Activated naive CD4-positive, alpha-beta T cell treated with anti-CD3 and anti-CD28 coated beads, Interleukin-2, amount 50 U/mL, for 24 hours (primary cell): ENCODE data around the gene C21orf91.

Source experiments
- H3K27ac Mint-ChIP-seq: one replicate; pipeline ENCODE4 v1.8.0; 2021; ENCODE audit warnings: mild to moderate bottlenecking, mixed read lengths
- H3K27me3 Mint-ChIP-seq: one replicate; pipeline ENCODE4 v1.8.0; 2021; ENCODE audit warnings: mixed read lengths
- H3K36me3 Mint-ChIP-seq: one replicate; pipeline ENCODE4 v1.8.0; 2021; ENCODE audit warnings: mixed read lengths
- H3K4me1 Mint-ChIP-seq: one replicate; pipeline ENCODE4 v1.8.0; 2021; ENCODE audit warnings: mixed read lengths
- H3K4me3 Mint-ChIP-seq: one replicate; pipeline ENCODE4 v1.8.0; 2021; ENCODE audit warnings: mild to moderate bottlenecking, mixed read lengths
- H3K9me3 Mint-ChIP-seq: one replicate; pipeline ENCODE4 v1.8.0; 2021; ENCODE audit warnings: mixed read lengths

Gene C21orf91

DNA sequence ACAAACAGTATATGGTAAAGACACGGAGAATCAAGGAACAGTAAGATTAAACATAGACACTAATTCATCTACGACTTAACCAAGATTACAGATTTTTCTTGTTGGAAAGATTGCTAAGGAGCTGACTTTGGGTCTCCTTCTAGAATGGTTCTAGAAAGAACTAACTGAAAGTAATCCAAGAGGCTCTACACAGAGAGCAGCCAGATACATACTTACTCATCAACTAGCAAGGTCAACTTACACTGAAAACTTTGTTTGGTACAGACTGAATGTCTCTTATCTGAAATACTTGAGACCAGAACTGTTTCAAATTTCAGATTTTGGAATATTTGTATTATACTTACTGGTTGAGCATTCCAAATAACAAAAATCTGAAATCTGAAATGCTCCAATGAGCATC, 5.8 kb downstream of the C21orf91 start:
- peaks cover 73% of the 10 kb centered on the region for H3K4me1 Mint-ChIP-seq
- no peaks in the 10 kb centered on the region for H3K27me3 Mint-ChIP-seq
- H3K27ac Mint-ChIP-seq: peak overlapping the region; percentile 73
- H3K36me3 Mint-ChIP-seq: peaks cover 53% of the 10 kb centered on the region
- H3K9me3 Mint-ChIP-seq: no peaks in the 10 kb centered on the region
- peak overlapping the region; percentile 53 for H3K4me3 Mint-ChIP-seq

DNA sequence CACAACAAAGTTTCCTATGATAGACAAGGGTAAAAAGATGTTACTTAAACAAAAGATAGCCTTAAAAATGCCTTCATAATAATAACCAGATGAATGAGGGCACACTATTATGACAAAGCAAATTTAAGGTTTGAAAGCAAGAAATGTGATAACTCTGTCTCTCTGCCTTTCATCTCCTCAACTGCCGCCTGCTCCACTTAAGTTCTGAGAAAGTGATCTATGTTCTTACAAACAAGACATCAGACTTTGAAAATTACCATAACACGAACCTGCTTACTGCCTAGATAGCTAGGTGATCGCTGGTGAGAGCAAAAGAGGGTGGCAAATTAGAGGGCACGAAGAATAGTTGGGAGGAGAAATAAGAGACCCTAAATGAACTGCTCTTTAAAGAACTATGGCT, 13.2 kb downstream of the C21orf91 start:
- Mint-ChIP-seq H3K9me3 (no peaks in the 10 kb centered on the region), H3K27ac (peak overlapping the region; percentile 63), H3K4me3 (no peak overlapping the region), H3K4me1 (peaks cover 59% of the 10 kb centered on the region), H3K36me3 (peaks cover 47% of the 10 kb centered on the region), H3K27me3 (no peaks in the 10 kb centered on the region)

DNA sequence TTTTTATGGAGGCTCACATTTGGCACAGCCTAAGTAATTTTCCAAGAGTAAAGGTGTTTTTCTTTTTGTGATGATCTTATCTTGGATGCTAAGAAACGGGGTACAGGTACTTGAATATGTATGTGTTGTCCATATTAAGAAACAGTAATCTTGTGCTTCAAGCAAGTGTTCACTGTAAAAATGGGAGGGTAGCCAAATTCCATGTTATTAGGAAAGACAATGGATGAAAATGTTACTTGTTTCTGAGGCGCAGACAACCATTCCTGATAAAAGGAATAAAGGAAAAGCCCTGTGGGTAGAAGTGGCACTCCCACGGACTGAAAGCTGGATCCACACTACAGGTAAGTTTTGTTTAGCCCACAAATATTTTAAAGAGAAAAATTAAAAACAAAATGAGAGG, 15.6 kb downstream of the C21orf91 start:
- peaks cover 28% of the 10 kb centered on the region for H3K36me3 Mint-ChIP-seq
- H3K9me3 Mint-ChIP-seq: no peaks in the 10 kb centered on the region
- H3K4me3 Mint-ChIP-seq: no peak overlapping the region
- no peaks in the 10 kb centered on the region for H3K27me3 Mint-ChIP-seq
- H3K27ac Mint-ChIP-seq: no peak overlapping the region
- H3K4me1 Mint-ChIP-seq: peaks cover 67% of the 10 kb centered on the region

DNA sequence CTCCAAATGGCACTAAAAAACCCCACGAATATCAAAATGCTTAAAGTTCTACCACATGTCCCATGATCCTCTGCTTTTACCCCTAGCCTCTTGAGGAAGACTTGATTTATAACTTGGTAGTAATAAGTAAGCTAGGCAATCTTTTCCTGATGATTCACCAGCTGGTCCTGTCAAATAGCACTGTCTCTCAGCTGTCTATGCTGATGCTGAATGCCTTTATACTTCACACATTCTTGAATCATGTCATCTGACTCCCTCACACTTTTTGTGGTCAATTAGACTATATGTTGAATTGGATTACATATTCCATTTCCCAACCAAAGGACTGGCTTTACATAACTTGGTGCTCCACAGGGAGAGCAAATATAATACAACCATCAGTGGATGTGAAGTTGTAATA, 16.6 kb downstream of the C21orf91 start:
- H3K36me3 Mint-ChIP-seq: peaks cover 23% of the 10 kb centered on the region
- peak overlapping the region; percentile 76 for H3K27ac Mint-ChIP-seq
- no peak overlapping the region for H3K4me3 Mint-ChIP-seq
- H3K4me1 Mint-ChIP-seq: peaks cover 65% of the 10 kb centered on the region
- H3K9me3 Mint-ChIP-seq: no peaks in the 10 kb centered on the region
- H3K27me3 Mint-ChIP-seq: no peaks in the 10 kb centered on the region

DNA sequence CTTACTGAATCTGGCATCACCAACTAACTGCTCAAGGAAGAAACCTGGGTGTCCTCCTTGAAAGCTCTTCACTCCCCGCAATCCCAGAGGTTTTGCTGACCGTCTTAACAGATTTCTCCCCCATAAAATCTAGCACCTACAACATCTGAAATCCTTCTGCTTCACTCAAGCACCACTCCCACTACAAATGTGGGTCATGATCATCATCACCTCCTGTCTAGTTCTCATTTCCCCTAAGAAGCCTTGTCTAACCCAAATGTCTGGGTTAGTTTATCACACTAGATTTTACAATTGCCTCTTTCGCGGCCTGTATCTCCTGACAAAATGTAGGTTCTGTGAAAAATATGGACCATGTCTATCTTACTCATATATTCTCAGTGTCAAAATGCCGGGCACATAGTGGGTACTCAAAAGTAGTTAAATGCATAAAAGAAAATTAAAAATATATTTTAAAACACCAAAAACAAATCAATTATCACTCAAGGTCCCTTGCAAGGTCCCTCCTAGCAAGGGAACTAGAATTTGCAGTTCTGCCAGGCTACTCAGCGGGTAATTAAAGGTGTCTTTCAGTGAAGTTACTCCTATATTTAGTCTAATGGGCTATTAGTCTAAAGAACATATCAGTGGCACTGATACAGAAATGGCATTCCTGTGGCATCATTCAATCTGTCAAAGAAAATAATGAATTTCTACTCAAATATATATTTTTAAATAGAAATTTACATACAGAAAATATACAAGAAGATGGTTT, 19.6 kb downstream of the C21orf91 start:
- Mint-ChIP-seq H3K36me3 (peaks cover 23% of the 10 kb centered on the region), H3K27me3 (no peaks in the 10 kb centered on the region), H3K4me3 (peak overlapping the region; percentile 6), H3K9me3 (no peaks in the 10 kb centered on the region), H3K27ac (peak overlapping the region; percentile 74), H3K4me1 (peaks cover 60% of the 10 kb centered on the region)

DNA sequence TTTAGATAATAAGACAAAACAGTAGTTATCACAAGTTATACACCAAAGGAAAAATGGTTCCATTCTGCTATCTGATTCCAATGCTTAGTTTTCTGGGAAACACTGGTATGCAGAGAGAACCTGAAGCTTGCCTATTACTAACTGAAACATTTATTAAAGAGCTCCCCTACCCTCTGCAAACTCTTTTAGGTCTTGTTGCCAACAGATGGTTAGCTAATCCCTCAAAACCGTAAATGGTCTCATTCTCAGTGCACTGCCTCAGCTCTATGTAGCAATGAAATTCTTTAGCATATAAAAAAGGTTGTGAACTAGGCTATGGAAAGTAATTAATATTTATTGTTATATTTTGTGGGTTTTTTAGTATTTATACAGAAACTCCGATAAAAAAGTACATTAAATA, 20.4 kb downstream of the C21orf91 start:
- Mint-ChIP-seq H3K4me3 (no peak overlapping the region), H3K4me1 (peaks cover 60% of the 10 kb centered on the region), H3K27ac (no peak overlapping the region), H3K36me3 (peaks cover 21% of the 10 kb centered on the region), H3K9me3 (no peaks in the 10 kb centered on the region), H3K27me3 (no peaks in the 10 kb centered on the region)

DNA sequence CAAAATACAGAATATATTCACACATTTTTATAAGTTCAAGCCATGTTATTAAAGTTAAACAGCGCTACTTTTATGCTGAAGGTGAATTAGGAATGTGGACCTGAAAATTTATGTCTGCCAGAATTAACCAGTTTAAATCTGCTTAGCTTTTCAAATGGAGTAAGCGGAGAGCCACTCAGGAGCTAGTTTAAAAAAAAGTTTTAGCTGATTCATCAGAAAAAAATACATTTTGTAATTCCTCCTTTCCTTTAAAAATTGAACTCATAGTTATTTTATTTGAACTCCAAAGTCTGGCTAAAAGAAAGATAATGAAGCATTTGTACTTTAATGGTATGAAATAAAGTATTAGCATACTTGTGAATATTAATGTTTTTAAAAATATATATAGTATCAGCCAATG, 21.2 kb downstream of the C21orf91 start:
- peak overlapping the region; percentile 41 for H3K27ac Mint-ChIP-seq
- H3K4me1 Mint-ChIP-seq: peaks cover 62% of the 10 kb centered on the region
- H3K36me3 Mint-ChIP-seq: peaks cover 21% of the 10 kb centered on the region
- H3K4me3 Mint-ChIP-seq: no peak overlapping the region
- H3K27me3 Mint-ChIP-seq: no peaks in the 10 kb centered on the region
- no peaks in the 10 kb centered on the region for H3K9me3 Mint-ChIP-seq

DNA sequence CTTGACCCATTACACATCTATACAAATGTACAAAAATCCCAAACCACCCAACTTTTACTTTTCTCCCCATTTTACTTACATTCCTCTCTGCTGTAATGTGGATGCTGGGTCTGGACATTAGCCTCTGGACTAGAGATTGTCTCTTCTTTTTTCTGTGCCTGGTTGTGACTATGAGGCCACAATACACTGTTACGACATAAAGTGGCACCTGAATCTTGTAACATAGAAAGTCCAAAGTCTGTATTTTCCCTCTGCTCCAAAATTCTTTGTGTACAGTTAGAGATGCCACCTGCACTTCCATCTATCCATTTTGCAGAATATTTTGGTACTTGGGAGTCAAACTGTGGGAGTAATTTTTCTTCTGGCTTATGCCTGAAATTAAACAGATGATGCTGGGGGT, 22.7 kb downstream of the C21orf91 start:
- H3K4me3 Mint-ChIP-seq: peak overlapping the region; percentile 60
- no peaks in the 10 kb centered on the region for H3K27me3 Mint-ChIP-seq
- peak overlapping the region; percentile 85 for H3K27ac Mint-ChIP-seq
- peaks cover 23% of the 10 kb centered on the region for H3K36me3 Mint-ChIP-seq
- H3K4me1 Mint-ChIP-seq: peaks cover 63% of the 10 kb centered on the region
- no peaks in the 10 kb centered on the region for H3K9me3 Mint-ChIP-seq

DNA sequence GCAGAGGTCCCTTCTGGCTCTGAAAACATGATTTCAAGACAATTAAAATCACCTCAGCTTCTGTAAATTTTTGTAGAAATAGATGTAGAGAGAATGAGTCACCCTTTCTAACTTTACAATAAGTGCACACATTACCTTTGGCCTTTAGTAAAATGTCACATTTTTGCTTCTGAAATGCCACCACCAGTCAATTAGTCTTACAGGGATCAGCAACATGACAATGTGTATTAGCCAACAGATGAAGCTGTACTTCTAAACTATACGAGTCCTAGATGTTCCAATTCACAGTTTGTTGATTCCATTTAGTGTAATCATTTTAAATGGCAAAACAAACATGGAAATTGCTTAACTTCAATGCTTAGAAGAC, 23.1 kb downstream of the C21orf91 start:
- H3K9me3 Mint-ChIP-seq: no peaks in the 10 kb centered on the region
- H3K27ac Mint-ChIP-seq: peak overlapping the region; percentile 88
- H3K27me3 Mint-ChIP-seq: no peaks in the 10 kb centered on the region
- peak overlapping the region; percentile 32 for H3K4me3 Mint-ChIP-seq
- H3K36me3 Mint-ChIP-seq: peaks cover 26% of the 10 kb centered on the region
- H3K4me1 Mint-ChIP-seq: peaks cover 68% of the 10 kb centered on the region

DNA sequence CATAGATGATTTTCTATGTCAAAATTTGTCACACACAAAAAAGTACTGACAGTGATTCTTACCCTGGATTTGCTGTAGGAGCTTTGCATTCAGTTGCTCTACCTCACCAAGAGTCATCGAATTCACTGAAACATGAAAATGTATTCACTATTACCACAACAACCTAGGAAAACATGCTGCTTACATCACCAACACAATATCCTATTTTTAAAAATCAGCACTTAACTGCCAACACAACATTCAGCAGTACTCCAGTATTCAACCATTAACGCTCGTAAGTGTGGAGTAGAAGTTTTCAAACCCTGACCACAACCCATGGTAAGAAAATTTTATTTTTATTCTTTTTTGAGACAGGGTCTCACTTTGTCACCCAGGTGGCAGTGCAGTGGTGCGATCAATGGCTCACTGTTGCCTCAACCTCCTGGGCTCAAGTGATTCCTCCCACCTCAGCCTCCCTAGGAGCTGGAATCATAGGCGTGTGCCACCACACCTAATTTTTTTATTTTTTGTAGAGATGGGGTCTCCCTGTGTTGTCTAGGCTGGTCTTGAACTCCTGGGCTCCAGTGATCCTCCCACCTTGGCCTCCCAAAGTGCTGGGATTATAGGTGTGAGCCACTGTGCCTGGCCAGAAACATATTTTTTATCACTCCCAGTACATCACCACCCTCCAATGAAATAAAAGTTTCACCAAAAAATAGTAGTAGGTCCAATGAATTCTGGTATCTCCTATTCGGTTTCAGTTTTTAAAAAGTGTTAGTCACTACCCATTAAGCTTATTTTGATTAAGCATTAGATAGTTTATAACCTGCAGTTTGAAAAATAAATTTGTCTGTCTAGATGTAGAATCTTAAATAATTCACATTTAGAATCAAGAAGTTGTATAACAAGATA, 23.8 kb downstream of the C21orf91 start:
- peaks cover 72% of the 10 kb centered on the region for H3K4me1 Mint-ChIP-seq
- peak overlapping the region; percentile 60 for H3K4me3 Mint-ChIP-seq
- H3K27me3 Mint-ChIP-seq: no peaks in the 10 kb centered on the region
- H3K9me3 Mint-ChIP-seq: no peaks in the 10 kb centered on the region
- peak overlapping the region; percentile 88 for H3K27ac Mint-ChIP-seq
- H3K36me3 Mint-ChIP-seq: peaks cover 26% of the 10 kb centered on the region

DNA sequence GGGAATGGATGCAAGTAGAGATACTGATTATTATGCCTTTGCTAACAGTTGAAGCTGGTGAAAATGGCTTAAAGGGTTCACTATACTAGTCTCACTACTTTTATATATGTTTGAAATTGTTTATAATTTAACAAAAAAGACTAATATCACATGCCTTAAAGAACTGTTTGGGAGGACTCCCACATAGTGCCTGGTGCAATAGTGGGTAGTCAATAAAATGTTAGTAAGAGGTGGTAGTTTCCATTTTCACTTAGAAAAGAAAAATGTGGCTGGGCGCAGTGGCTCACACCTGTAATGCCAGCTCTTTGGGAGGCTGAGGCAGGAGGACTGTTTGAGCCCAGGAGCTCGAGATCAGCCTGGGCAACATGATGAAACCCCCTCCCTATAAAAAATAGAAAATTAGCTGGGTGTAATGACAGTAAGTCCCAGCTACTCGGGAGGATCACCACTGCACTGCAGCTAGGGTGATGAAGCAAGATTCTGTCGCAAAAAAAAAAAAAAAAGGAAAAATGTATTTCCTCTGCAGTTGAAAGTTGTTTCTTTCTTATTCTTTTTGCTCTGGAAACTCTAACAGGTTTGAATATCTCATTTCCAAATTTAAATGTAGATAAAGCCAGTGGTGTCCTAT, 24.5 kb downstream of the C21orf91 start:
- H3K4me3 Mint-ChIP-seq: peak overlapping the region; percentile 73
- no peaks in the 10 kb centered on the region for H3K27me3 Mint-ChIP-seq
- H3K4me1 Mint-ChIP-seq: peaks cover 77% of the 10 kb centered on the region
- H3K9me3 Mint-ChIP-seq: no peaks in the 10 kb centered on the region
- peaks cover 26% of the 10 kb centered on the region for H3K36me3 Mint-ChIP-seq
- peak overlapping the region; percentile 87 for H3K27ac Mint-ChIP-seq

DNA sequence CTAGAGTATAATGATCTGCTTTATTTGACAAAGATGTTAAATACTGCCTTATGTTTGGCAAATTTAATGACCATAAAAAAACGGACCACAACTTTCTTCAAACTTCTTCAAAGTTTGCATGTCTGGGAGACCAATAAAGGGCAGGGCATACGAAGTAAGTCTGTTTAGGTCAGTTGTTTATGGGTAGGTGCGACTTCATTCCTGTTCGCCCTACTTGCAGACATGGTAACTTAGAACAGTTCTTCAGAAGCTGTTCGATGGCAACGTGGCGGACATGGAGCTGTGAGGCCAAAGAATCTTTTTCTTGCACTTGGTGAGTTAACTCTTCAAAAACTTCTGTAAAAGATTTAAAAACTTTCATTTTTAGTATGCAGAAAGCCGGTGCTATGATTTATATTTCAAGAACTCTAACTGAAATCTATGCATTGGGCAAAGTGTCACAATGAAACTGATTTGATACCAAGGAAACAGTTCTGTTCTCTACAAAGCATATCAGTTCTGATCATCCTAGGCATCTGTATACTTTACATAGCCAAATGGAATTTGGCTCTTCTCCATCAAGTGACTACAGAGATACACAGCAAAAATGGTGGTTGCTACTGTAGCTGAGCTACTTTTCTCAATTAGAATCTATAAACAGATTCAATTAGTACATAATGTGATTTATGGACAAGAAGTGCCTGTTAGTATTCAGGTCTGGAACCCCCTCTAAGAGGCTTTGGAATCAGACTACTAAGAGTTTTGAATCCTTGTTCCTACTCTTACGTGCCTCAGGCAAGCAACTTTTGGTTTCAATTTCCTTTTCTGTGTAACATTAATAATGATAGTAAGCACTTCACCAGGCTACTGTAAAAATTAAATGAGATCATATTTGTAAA, 25.7 kb downstream of the C21orf91 start:
- Mint-ChIP-seq H3K4me3 (peak overlapping the region; percentile 73), H3K27me3 (no peaks in the 10 kb centered on the region), H3K36me3 (peaks cover 26% of the 10 kb centered on the region), H3K9me3 (no peaks in the 10 kb centered on the region), H3K27ac (peak overlapping the region; percentile 80), H3K4me1 (peaks cover 79% of the 10 kb centered on the region)

DNA sequence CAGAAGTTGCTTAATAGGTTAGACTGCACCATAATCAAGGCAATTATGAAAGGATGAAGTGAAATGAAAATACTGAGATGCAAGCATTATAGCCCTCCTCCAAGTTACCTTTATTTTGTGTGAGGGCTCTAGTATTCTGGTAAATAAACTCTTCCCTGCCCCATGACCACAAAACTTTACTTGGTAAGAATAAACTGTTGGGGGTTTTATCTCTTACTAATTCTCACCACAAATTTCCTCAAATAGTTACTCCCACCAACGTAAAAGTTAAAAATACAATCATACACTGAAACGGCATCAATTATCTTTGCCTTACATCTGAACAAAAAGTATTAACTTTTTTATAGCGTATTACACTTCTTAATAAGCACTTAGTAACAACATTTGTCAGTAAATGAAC, 29.5 kb downstream of the C21orf91 start:
- H3K27me3 Mint-ChIP-seq: no peaks in the 10 kb centered on the region
- no peaks in the 10 kb centered on the region for H3K9me3 Mint-ChIP-seq
- H3K4me1 Mint-ChIP-seq: peaks cover 94% of the 10 kb centered on the region
- H3K27ac Mint-ChIP-seq: peak overlapping the region; percentile 44
- peak overlapping the region; percentile 48 for H3K4me3 Mint-ChIP-seq
- peaks cover 25% of the 10 kb centered on the region for H3K36me3 Mint-ChIP-seq

DNA sequence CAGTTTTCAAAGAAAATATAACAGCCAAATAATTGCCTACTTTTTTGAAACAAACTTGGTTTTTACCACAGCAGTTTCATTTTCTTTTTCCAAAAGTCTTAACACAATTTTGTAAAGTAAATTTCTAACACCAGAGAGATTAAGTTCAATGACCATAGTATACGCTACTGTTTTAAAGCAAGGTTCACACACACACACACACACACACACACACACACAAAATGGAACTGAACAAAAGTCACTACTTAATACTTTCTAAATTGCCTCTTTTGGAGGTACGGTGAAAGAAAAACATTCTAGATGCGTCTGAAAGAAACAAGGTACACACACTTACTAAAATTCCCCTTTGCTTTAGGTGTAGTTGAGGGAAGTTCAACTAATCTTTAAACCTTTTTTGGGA, 30.1 kb downstream of the C21orf91 start:
- H3K4me3 Mint-ChIP-seq: peak overlapping the region; percentile 64
- no peaks in the 10 kb centered on the region for H3K27me3 Mint-ChIP-seq
- peaks cover 94% of the 10 kb centered on the region for H3K4me1 Mint-ChIP-seq
- H3K36me3 Mint-ChIP-seq: peaks cover 24% of the 10 kb centered on the region
- H3K27ac Mint-ChIP-seq: peak overlapping the region; percentile 79
- no peaks in the 10 kb centered on the region for H3K9me3 Mint-ChIP-seq

DNA sequence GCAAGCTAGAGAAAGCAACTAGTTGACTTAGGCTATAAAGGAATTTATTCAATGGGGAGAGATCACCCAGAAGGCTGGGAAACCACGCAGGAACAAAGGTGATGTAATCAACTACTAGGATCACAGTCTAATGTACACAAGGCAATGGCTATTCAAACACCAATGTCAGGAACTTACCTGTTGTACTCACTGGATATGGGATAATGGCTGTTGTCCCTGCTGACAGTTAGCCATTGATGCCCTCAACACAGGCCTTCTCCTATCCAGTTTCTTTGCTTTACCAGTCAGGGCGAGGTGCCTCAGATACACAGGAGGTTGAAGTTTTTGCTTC, 32.3 kb downstream of the C21orf91 start:
- Mint-ChIP-seq H3K9me3 (no peaks in the 10 kb centered on the region), H3K4me3 (peak overlapping the region; percentile 41), H3K4me1 (peaks cover 99% of the 10 kb centered on the region), H3K27ac (peak overlapping the region; percentile 84), H3K36me3 (peaks cover 23% of the 10 kb centered on the region), H3K27me3 (no peaks in the 10 kb centered on the region)
